K562 (cell line): ENCODE measurements around the gene HSD3B2.

Experiments used
- BHLHE40 ChIP-seq: IDR thresholded peaks from 2 replicates; pipeline ENCODE4 v1.6.1; 2011; ENCODE audit warnings: low read length, improper control_type of control experiment
- GABPA ChIP-seq: fragments of 200-800 bp; sonication (Bioruptor generic); conservative IDR thresholded peaks from 2 replicates; pipeline ENCODE4 v1.6.1; 2016; ENCODE audit warnings: low read depth, missing genetic modification characterization, missing compliant biosample characterization
- SMARCE1 ChIP-seq: fragments of 450-650 bp; IDR thresholded peaks from 2 replicates; pipeline ENCODE4 v1.7.1; 2016; ENCODE audit warnings: mild to moderate bottlenecking
- TRIM28 ChIP-seq: fragments of 450-650 bp; IDR thresholded peaks from 2 replicates; pipeline ENCODE4 v1.6.1; 2017
- ZNF316 ChIP-seq: fragments of 450-650 bp; IDR thresholded peaks from 2 replicates; pipeline ENCODE4 v1.6.1; 2016
- TF ChIP-seq, protein P1 (sequence below): sonication (generic); formaldehyde crosslinking; IDR thresholded peaks from 2 replicates; pipeline ENCODE4 v1.8.0; 2022; ENCODE audit warnings: mild to moderate bottlenecking, missing genetic modification reagents
- TF ChIP-seq, protein P2 (sequence below): sonication (generic); formaldehyde crosslinking; IDR thresholded peaks from 2 replicates; pipeline ENCODE4 v1.8.0; 2022; ENCODE audit warnings: mild to moderate bottlenecking, missing genetic modification reagents, borderline replicate concordance
- TF ChIP-seq, protein P3 (sequence below), 3 experiments: IDR thresholded peaks in 2 of 3; conservative IDR thresholded peaks in 1 of 3; 2 replicates each; pipeline ENCODE4 v1.5.1; 2011 to 2012; ENCODE audit warnings: low read length in 3 of 3, mild to moderate bottlenecking in 3 of 3, control low read depth in 2 of 3, improper control_type of control experiment in 1 of 3, inconsistent platforms in 1 of 3, low read depth in 1 of 3, mixed read lengths in 1 of 3, moderate library complexity in 1 of 3; ENCODE audit not compliant: insufficient read depth in 2 of 3

DNA sequence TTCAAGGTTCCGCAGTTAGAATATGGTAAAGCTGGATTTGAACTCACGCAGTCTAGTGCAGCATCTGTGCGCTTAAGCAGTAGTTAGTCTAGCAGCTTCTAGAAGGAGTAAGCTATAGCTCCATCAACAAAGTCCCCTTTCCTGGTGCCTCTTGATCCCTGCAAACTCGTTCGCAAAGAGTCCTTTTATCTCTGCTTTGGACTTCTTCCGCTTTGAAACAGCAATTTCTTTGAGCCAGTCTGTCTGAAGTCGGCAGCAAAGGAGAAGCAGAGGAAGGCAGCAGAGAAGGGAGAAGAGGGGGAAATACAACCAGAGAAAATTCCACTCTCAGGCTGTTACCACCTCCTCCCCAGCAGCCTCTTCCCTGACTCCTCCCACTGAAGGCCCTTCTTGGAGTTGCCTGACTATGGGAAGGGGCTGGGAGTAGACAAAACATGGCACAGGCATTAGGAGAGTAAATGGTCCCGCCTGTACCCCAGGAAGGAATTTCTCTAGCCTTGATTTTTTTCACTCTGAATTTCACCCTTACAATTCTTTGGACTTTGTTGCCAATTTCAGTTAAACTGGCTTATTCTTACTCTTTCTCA is 25.9 kb downstream of the HSD3B2 start:
- TF ChIP-seq BHLHE40 (no peak), SMARCE1 (no peak), GABPA (tag) (no peak), TRIM28 (no peak), ZNF316 (no peak)
- TF ChIP-seq, protein P1, sequence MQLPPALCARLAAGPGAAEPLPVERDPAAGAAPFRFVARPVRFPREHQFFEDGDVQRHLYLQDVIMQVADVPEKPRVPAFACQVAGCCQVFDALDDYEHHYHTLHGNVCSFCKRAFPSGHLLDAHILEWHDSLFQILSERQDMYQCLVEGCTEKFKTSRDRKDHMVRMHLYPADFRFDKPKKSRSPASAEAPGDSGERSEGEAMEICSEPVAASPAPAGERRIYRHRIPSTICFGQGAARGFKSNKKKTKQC: no peak
- TF ChIP-seq, protein P2, sequence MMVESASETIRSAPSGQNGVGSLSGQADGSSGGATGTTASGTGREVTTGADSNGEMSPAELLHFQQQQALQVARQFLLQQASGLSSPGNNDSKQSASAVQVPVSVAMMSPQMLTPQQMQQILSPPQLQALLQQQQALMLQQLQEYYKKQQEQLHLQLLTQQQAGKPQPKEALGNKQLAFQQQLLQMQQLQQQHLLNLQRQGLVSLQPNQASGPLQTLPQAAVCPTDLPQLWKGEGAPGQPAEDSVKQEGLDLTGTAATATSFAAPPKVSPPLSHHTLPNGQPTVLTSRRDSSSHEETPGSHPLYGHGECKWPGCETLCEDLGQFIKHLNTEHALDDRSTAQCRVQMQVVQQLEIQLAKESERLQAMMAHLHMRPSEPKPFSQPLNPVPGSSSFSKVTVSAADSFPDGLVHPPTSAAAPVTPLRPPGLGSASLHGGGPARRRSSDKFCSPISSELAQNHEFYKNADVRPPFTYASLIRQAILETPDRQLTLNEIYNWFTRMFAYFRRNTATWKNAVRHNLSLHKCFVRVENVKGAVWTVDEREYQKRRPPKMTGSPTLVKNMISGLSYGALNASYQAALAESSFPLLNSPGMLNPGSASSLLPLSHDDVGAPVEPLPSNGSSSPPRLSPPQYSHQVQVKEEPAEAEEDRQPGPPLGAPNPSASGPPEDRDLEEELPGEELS (CRISPR knock-in tag): no peak
- TF ChIP-seq, protein P3, sequence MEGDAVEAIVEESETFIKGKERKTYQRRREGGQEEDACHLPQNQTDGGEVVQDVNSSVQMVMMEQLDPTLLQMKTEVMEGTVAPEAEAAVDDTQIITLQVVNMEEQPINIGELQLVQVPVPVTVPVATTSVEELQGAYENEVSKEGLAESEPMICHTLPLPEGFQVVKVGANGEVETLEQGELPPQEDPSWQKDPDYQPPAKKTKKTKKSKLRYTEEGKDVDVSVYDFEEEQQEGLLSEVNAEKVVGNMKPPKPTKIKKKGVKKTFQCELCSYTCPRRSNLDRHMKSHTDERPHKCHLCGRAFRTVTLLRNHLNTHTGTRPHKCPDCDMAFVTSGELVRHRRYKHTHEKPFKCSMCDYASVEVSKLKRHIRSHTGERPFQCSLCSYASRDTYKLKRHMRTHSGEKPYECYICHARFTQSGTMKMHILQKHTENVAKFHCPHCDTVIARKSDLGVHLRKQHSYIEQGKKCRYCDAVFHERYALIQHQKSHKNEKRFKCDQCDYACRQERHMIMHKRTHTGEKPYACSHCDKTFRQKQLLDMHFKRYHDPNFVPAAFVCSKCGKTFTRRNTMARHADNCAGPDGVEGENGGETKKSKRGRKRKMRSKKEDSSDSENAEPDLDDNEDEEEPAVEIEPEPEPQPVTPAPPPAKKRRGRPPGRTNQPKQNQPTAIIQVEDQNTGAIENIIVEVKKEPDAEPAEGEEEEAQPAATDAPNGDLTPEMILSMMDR (IDR thresholded peaks at IDR 0.05 in 2 of 3, conservative IDR thresholded peaks at IDR 0.05 in 1 of 3; ENCODE audit: insufficient read depth in 2 of 3, low read depth in 1 of 3, low read length in 3 of 3): no peak
